K562 (cell line): ENCODE results near the gene HMGCL. TPM values are rescaled to one million over a fixed set of nuclear protein-coding genes. Genes with fewer than 3 reads are reported as not detected.

Experiments
- BRF2 ChIP-seq: IDR thresholded peaks from 3 replicates; pipeline ENCODE4 v1.6.1; 2011; ENCODE audit warnings: borderline replicate concordance, mild to moderate bottlenecking; ENCODE audit not compliant: insufficient read length, insufficient read depth
- FUS ChIP-seq: fragments of 200-400 bp; formaldehyde crosslinking; optimal IDR thresholded peaks from 2 replicates; pipeline ENCODE3; 2017; ENCODE audit warnings: low read depth, low read length
- IFI16 ChIP-seq: fragments of 250-450 bp; sonication (Bioruptor Pico); IDR thresholded peaks from 2 replicates; pipeline ENCODE4 v2.1.2; 2022; ENCODE audit warnings: mild to moderate bottlenecking, inconsistent platforms
- NEUROD1 ChIP-seq: fragments of 150-350 bp; IDR thresholded peaks from 2 replicates; pipeline ENCODE4 v1.6.1; 2014; ENCODE audit warnings: borderline replicate concordance, low read length, low read depth; ENCODE audit not compliant: partially characterized antibody
- SREBF2 ChIP-seq: sonication (generic); formaldehyde crosslinking; IDR thresholded peaks from 2 replicates; pipeline ENCODE4 v1.4.0; 2020; ENCODE audit warnings: mild to moderate bottlenecking, missing genetic modification reagents
- SRSF7 ChIP-seq: fragments of 200-400 bp; formaldehyde crosslinking; optimal IDR thresholded peaks from 2 replicates; pipeline ENCODE3; 2017; ENCODE audit warnings: mild to moderate bottlenecking, low read depth, low read length
- ZBTB12 ChIP-seq: fragments of 250-450 bp; sonication (Bioruptor Pico); IDR thresholded peaks from 2 replicates; pipeline ENCODE4 v1.4.0; 2020
- ZBTB8A ChIP-seq: fragments of 450-650 bp; IDR thresholded peaks from 2 replicates; pipeline ENCODE4 v1.6.1; 2018; ENCODE audit warnings: mild to moderate bottlenecking, moderate library complexity; ENCODE audit not compliant: partially characterized antibody
- ZNF143 ChIP-seq: sonication (generic); formaldehyde crosslinking; IDR thresholded peaks from 2 replicates; pipeline ENCODE4 v1.9.0; 2022; ENCODE audit warnings: mild to moderate bottlenecking, missing genetic modification reagents
- ZNF197 ChIP-seq: fragments of 200-800 bp; sonication (Bioruptor generic); IDR thresholded peaks from 2 replicates; pipeline ENCODE4 v1.6.1; 2016; ENCODE audit warnings: low read depth, missing genetic modification characterization, missing compliant biosample characterization
- ZNF212 ChIP-seq: fragments of 450-650 bp; formaldehyde crosslinking; IDR thresholded peaks from 2 replicates; pipeline ENCODE4 v1.4.0; 2020; ENCODE audit warnings: mild to moderate bottlenecking
- ZNF695 ChIP-seq: fragments of 450-650 bp; formaldehyde crosslinking; IDR thresholded peaks from 2 replicates; pipeline ENCODE4 v1.4.0; 2020; ENCODE audit warnings: mild to moderate bottlenecking, moderate library complexity
- polyA plus RNA-seq, 8 experiments: library from polyadenylated mRNA; depleted of rRNA in 4 of 8; stranded (reverse) in 5 of 8; unstranded in 3 of 8; fragments of >200 nt; fragmentation: Nextera tagmentation in 2 of 8; fragmentation: Illumina TruSeq in 1 of 8; extraction: Ambion mirVana in 2 of 8; extraction: Trizol in 1 of 8; gene quantifications; 2 replicates each; pipeline versions ENCODE4 v1.2.1 to v1.2.3, GENCODE V29; 2011 to 2014; ENCODE audit warnings: inconsistent platforms in 1 of 8, missing spikeins in 1 of 8
- total RNA-seq, 7 experiments: library from RNA; depleted of rRNA in 6 of 7; stranded (reverse); fragments of >200 nt in 6 of 7; fragmentation: Illumina TruSeq in 2 of 7; extraction: Trizol in 2 of 7; gene quantifications; 2 replicates each; pipeline versions ENCODE4 v1.2.1 to v1.2.3, GENCODE V29; 2011 to 2021; ENCODE audit warnings: low replicate concordance in 1 of 7
- TF ChIP-seq, protein P1 (sequence below): fragments of 450-650 bp; IDR thresholded peaks from 2 replicates; pipeline ENCODE4 v1.6.1; 2016; ENCODE audit warnings: mild to moderate bottlenecking, moderate library complexity

Gene HMGCL
- total and polyA plus RNA-seq, 9 of the 15 experiments (the other 6 are each of a cell fraction or from before 2014, with no cell fraction given), result 18.0 to 82.2 (median 24.2) TPM

GRCh38 chr1:23825076-23825761 is at the start of gene HMGCL (continued):
- TF ChIP-seq, protein P1, sequence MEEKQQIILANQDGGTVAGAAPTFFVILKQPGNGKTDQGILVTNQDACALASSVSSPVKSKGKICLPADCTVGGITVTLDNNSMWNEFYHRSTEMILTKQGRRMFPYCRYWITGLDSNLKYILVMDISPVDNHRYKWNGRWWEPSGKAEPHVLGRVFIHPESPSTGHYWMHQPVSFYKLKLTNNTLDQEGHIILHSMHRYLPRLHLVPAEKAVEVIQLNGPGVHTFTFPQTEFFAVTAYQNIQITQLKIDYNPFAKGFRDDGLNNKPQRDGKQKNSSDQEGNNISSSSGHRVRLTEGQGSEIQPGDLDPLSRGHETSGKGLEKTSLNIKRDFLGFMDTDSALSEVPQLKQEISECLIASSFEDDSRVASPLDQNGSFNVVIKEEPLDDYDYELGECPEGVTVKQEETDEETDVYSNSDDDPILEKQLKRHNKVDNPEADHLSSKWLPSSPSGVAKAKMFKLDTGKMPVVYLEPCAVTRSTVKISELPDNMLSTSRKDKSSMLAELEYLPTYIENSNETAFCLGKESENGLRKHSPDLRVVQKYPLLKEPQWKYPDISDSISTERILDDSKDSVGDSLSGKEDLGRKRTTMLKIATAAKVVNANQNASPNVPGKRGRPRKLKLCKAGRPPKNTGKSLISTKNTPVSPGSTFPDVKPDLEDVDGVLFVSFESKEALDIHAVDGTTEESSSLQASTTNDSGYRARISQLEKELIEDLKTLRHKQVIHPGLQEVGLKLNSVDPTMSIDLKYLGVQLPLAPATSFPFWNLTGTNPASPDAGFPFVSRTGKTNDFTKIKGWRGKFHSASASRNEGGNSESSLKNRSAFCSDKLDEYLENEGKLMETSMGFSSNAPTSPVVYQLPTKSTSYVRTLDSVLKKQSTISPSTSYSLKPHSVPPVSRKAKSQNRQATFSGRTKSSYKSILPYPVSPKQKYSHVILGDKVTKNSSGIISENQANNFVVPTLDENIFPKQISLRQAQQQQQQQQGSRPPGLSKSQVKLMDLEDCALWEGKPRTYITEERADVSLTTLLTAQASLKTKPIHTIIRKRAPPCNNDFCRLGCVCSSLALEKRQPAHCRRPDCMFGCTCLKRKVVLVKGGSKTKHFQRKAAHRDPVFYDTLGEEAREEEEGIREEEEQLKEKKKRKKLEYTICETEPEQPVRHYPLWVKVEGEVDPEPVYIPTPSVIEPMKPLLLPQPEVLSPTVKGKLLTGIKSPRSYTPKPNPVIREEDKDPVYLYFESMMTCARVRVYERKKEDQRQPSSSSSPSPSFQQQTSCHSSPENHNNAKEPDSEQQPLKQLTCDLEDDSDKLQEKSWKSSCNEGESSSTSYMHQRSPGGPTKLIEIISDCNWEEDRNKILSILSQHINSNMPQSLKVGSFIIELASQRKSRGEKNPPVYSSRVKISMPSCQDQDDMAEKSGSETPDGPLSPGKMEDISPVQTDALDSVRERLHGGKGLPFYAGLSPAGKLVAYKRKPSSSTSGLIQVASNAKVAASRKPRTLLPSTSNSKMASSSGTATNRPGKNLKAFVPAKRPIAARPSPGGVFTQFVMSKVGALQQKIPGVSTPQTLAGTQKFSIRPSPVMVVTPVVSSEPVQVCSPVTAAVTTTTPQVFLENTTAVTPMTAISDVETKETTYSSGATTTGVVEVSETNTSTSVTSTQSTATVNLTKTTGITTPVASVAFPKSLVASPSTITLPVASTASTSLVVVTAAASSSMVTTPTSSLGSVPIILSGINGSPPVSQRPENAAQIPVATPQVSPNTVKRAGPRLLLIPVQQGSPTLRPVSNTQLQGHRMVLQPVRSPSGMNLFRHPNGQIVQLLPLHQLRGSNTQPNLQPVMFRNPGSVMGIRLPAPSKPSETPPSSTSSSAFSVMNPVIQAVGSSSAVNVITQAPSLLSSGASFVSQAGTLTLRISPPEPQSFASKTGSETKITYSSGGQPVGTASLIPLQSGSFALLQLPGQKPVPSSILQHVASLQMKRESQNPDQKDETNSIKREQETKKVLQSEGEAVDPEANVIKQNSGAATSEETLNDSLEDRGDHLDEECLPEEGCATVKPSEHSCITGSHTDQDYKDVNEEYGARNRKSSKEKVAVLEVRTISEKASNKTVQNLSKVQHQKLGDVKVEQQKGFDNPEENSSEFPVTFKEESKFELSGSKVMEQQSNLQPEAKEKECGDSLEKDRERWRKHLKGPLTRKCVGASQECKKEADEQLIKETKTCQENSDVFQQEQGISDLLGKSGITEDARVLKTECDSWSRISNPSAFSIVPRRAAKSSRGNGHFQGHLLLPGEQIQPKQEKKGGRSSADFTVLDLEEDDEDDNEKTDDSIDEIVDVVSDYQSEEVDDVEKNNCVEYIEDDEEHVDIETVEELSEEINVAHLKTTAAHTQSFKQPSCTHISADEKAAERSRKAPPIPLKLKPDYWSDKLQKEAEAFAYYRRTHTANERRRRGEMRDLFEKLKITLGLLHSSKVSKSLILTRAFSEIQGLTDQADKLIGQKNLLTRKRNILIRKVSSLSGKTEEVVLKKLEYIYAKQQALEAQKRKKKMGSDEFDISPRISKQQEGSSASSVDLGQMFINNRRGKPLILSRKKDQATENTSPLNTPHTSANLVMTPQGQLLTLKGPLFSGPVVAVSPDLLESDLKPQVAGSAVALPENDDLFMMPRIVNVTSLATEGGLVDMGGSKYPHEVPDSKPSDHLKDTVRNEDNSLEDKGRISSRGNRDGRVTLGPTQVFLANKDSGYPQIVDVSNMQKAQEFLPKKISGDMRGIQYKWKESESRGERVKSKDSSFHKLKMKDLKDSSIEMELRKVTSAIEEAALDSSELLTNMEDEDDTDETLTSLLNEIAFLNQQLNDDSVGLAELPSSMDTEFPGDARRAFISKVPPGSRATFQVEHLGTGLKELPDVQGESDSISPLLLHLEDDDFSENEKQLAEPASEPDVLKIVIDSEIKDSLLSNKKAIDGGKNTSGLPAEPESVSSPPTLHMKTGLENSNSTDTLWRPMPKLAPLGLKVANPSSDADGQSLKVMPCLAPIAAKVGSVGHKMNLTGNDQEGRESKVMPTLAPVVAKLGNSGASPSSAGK, result no peak
- no peak for TF ChIP-seq ZNF695 (CRISPR knock-in tag)
- no peak for TF ChIP-seq IFI16 (CRISPR knock-in tag)
- no peak for TF ChIP-seq ZBTB12
- TF ChIP-seq NEUROD1, result peak; percentile 32
- no peak for TF ChIP-seq BRF2
- TF ChIP-seq ZNF197 (CRISPR knock-in tag), result 0 out of 2 replicates have a peak, but pooled peaks have one; percentile 65
- TF ChIP-seq ZNF212, result no peak
- no peak for TF ChIP-seq ZBTB8A
- TF ChIP-seq SRSF7, result no peak
- peak; percentile 89 for TF ChIP-seq ZNF143
- TF ChIP-seq SREBF2 (CRISPR knock-in tag), result no peak
- TF ChIP-seq FUS, result no peak
